Stimulated activated CD4-positive, alpha-beta T cell treated with anti-CD3 and anti-CD28 coated beads, Interleukin-1b, Interleukin-23, amount 100 ng/mL, for 48 hours (primary cell): ENCODE results near the gene CCDC97.
"Not testable (repeated sequence)": the region's sequence is repeated elsewhere in the genome, so short reads cannot be mapped to it uniquely, and the experiment has no call there.

Experiments used
- DNase-seq: peaks from one replicate; pipeline ENCODE4 v3.0.0-alpha.2; 2020

Gene CCDC97

GRCh38 chr19:41310033-41310831 lies at the start of gene CCDC97:
Gene CCDC97 (plus strand): TSS chr19:41310172. CDS start chr19:41310311, 139 bp downstream.
- DNase-seq: peak; percentile 88

DNA sequence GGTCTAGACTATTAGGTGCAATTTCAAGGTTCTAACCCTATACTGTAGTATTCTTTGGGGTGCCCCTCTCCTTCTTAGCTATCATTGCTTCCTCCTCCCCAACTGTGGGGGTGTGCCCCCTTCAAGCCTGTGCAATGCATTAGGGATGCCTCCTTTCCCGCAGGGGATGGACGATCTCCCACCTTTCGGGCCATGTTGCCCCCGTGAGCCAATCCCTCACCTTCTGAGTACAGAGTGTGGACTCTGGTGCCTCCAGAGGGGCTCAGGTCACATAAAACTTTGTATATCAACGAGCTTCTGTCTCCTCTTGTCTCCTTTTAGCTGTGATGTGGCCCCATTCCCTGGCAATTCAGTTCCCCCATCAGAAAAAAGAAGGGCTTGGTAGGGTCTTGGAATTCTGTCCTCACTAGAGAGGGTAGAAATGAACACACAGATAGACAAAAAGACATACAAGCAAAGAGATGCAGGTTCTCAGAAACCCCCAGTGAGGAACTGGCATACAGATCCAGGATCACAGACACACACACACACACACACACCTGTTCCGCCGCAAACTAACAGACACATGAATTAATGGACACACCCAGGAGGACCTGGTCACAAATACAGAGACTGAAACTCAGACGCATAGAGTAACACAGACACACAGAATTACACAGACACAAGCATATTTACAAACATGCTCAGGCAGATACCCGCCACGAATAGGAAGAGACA lies 48.3 kb upstream of the CCDC97 start:
- DNase-seq: no peak

DNA sequence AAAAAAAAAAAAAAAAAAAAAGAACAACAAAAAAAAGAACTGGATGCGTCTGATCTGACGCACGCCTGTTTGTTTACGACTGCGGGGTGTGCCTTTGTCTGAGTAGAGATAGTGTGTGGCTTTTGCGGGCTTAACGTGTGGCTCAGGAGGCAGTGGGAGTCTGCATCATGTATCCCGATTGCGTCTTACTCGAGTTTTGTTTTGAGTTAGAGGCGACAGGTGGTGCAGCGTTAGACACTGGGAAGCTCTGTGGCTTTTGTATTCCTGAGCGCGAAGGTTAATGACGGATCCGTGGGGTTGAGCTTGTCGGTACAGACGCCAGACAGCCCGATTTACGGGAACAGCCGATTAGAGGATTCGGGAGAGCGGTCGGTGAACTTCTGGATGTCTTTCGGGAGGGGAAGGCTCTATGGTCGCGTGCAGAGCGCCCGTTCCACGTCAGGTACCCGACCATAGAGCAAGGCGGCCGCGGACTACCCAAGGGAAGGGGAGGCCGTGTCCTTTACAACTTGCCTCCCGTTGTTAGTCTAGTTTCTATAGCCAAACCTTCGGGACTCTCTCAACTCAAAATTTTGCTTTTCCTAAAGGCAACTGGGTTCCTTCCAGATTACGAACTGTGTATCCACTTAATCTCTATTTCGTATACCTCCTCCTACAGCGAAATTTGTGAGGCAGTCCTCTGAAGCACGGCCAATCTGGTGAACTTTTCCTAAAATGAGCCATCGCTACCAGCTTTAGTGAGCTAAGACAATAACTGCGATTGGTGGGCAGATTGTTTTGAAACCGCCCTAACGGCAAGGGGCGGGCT lies 46.7 kb upstream of the CCDC97 start:
- DNase-seq: peak; percentile 92

- DNase-seq: peak; percentile 99
Observed at GRCh38 chr19:41263850-41264580, 46.0 kb upstream of the CCDC97 start, which contains the start of gene HNRNPUL1. Gene HNRNPUL1 (plus strand): TSS chr19:41264372. CDS start chr19:41264504, 132 bp downstream.

- peak; percentile 67 for DNase-seq
Observed at GRCh38 chr19:41264581-41265394, 45.2 kb upstream of the CCDC97 start.

- no peak for DNase-seq
Observed at GRCh38 chr19:41265395-41266153, 44.4 kb upstream of the CCDC97 start.

DNA sequence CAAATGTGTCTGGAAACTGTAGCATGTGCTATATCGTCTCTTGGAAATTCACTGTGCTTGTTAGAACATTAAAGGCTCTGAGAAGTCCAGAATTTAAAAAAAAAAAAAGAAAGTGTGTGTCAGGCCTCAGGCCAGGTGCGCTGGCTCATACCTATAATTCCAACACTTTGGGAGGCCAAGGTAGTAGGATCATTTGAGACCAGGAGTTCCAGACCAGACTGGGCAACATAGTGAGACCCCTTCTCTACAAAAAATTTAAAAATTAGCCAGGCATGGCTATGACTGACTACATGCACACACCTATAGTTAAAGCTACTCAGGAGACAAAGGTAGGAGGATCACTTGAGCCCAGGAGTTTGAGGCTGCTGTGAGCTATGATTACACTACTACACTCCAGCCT lies 40.9 kb upstream of the CCDC97 start:
- no peak for DNase-seq

GRCh38 chr19:41269571-41269970 lies 40.4 kb upstream of the CCDC97 start:
- DNase-seq: no peak

- DNase-seq: no peak
Observed at GRCh38 chr19:41273076-41273475, 36.9 kb upstream of the CCDC97 start.

DNA sequence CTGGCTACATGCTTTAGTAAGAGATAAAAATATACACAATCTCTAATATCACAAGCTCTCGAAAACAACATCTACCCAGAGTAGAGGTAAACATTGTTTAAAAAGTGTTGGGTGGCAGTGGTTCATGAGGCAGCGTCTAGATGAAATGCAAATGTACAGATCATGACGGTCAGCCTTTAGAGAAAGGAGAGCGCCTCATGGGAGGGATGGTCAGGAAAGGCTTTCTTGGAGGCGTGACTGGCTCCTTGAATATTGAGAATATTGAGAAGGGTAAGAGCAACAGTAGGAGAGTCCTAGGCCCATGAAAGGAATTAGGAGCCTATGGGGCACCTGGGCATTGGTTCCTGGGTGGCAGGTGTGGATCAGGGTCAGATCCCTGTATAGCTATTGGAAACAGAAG lies 35.2 kb upstream of the CCDC97 start:
- DNase-seq: no peak

- no peak for DNase-seq
Observed at GRCh38 chr19:41276231-41276630, 33.7 kb upstream of the CCDC97 start.

DNA sequence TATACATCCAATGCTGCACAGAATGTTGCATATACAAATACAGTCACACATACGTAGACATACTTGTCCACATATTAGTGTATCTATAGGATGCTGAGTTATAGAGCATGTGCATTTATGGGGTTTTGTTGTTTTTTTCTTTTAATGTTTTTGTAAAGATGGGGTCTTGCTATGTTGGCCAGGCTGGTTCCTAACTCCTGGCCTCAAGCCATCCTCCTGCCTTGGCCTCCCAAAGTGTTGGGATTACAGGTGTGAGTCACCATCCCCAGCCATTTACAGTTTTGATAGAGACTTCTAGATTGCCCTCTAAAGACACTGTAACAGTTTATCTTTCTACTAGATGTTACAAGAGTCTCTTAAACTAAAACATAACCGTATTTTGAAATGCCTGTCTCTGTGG lies 31.5 kb upstream of the CCDC97 start:
- DNase-seq: no peak

DNA sequence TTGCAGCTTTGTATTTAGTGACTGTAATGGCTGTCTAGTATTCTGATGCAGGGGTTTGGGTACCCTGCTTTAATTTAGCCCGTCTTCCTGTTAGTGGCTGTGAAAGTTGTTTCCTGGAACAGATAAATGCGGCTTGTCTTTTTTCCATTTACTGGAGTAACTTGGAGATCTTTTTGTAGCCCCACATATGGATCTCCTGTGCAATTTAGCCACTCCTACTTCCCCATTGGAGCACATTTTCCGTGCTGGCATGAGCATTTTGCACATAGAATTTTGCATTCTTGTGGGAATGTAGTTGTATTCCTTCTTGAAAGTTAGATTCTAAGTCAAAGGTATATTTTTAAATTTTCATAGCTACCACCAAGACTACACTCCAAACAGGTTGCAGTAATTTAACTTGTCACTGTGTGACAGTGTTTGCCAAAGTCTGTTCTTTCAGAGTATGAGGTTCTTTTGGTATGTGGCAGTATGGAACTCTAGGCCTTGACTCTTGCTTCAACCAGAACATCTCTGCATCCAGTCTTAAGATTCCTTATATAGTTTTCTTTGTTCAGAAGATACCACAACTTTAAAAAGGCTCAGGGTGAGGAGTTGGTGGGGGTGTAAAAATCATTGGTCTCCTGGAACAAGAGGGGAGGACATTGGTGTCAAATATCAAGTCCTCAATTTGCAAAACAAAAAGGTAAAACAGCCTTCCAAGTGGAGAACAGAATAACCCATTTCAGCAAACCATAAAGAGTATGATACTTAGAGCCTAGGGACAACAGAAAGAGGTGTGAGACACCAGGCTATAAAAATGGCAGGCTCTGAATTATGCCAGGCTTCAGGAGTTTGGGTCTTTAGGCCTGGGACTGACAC lies 21.1 kb upstream of the CCDC97 start:
- DNase-seq: no peak

DNA sequence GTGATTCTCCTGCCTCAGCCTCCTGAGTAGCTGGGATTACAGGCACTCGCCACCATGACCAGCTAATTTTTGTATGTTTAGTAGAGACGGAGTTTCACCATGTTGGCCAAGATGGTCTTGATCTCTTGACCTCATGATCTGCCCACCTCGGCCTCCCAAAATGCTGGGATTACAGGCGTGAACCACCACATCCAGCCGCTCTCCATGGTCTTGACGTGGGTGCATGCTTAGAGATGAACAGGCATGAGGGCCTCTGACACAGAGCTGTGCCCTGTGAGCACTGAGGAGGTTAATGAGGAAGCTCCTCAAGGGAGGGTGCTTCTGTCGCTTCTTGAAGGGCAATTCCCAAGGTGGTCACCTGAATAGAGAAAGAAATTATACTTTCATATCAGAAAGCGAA lies 20.2 kb upstream of the CCDC97 start:
- not testable (repeated sequence) for DNase-seq

- no peak for DNase-seq
Observed at GRCh38 chr19:41294393-41294792, 15.6 kb upstream of the CCDC97 start.

DNA sequence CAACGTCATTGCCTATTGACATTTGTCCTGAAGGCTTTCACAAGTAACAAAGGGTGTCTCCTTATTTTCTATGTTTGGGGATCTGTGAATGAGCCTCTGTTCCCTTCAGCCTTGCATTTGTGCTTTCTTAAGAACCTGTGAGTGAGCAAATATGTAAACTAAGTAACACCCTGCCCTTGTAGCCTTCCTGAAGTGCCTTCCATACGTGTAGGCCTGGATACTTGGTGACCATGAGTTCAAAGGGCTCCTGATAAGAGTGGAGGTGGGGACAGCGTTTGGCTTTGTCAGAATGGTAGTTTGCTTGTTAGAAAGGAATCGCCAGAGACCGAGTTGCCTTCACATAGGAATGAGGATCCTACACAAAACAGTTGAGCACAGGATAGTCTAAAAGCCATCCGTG lies 14.5 kb upstream of the CCDC97 start:
- no peak for DNase-seq

- no peak for DNase-seq
Observed at GRCh38 chr19:41296433-41296871, 13.5 kb upstream of the CCDC97 start.

GRCh38 chr19:41297628-41298347 lies 12.2 kb upstream of the CCDC97 start:
- no peak for DNase-seq

- no peak for DNase-seq
Observed at GRCh38 chr19:41298348-41298964, 11.5 kb upstream of the CCDC97 start.
